ENCODE results near the gene ABCB10. TPM values are rescaled to one million over a fixed set of nuclear protein-coding genes. Genes with fewer than 3 reads are reported as not detected.
A peak's percentile ranks its signal among the peaks of the same experiment; 100 is the strongest.

The ABCB10 gene
- total RNA-seq, 4 donors from 2014 or later = 11.4 to 13.2 (median 12.2) TPM

GRCh38 chr1:229557913-229558414 is 543 bp downstream of the ABCB10 start:
- WGBS, 2 donors = 0% methylated on average over 21 to 28 of the region's 59 CpGs
- intact Hi-C loops (cut with DNase I; ENCODE audit: low total_unique reads) = no loop called here

GRCh38 chr1:229557200-229557850 is 1.2 kb downstream of the ABCB10 start:
- DNase-seq (ENCODE audit: low spot score in 2 of 2) = no peak
- TF ChIP-seq CTCF (IDR thresholded peaks at IDR 0.05) = no peak
- TF ChIP-seq POLR2A (IDR thresholded peaks at IDR 0.05) = no peak
- intact Hi-C loops (cut with DNase I; ENCODE audit: low total_unique reads) = no loop called here
- 30 to 35% methylated on average over 5 of the region's 5 CpGs for WGBS, 2 donors
- H3K4me3 ChIP-seq (ENCODE audit: low read depth, poor library complexity, severe bottlenecking) = peak overlapping the region; percentile 94

More at GRCh38 chr1:229557913-229558414, 543 bp downstream of the ABCB10 start:
- DNase-seq (ENCODE audit: low spot score in 2 of 2) = peak in 1 of 2 donors; percentile 86
- TF ChIP-seq POLR2A (IDR thresholded peaks at IDR 0.05) (no peak), CTCF (IDR thresholded peaks at IDR 0.05) (no peak)
- H3K4me3 ChIP-seq (ENCODE audit: low read depth, poor library complexity, severe bottlenecking) = peak overlapping the region; percentile 94

- no peak for DNase-seq (ENCODE audit: low spot score in 2 of 2)
- intact Hi-C loops (cut with DNase I; ENCODE audit: low total_unique reads) = no loop called here
- 72 to 82% methylated on average over 9 to 10 of the region's 10 CpGs for WGBS, 2 donors
- no peak for TF ChIP-seq CTCF (IDR thresholded peaks at IDR 0.05)
- no peak for TF ChIP-seq POLR2A (IDR thresholded peaks at IDR 0.05)
- H3K4me3 ChIP-seq (ENCODE audit: low read depth, poor library complexity, severe bottlenecking) = no peak overlapping the region
These were observed 3.5 kb downstream of the ABCB10 start for GRCh38 chr1:229554886-229555621.

- DNase-seq (ENCODE audit: low spot score in 2 of 2) = no peak
- intact Hi-C loops (cut with DNase I; ENCODE audit: low total_unique reads) = no loop called here
- no peak overlapping the region for H3K4me3 ChIP-seq (ENCODE audit: low read depth, poor library complexity, severe bottlenecking)
- TF ChIP-seq POLR2A (IDR thresholded peaks at IDR 0.05) (no peak), CTCF (IDR thresholded peaks at IDR 0.05) (no peak)
- 93 to 94% methylated on average over 7 of the region's 7 CpGs for WGBS, 2 donors
These were observed 4.8 kb downstream of the ABCB10 start for GRCh38 chr1:229553621-229554130.

GRCh38 chr1:229552732-229553131 is 5.8 kb downstream of the ABCB10 start:
- TF ChIP-seq CTCF (IDR thresholded peaks at IDR 0.05) (no peak), POLR2A (IDR thresholded peaks at IDR 0.05) (no peak)
- intact Hi-C loops (cut with DNase I; ENCODE audit: low total_unique reads) = no loop called here
- WGBS, 2 donors = 71 to 79% methylated on average over 5 of the region's 5 CpGs
- DNase-seq (ENCODE audit: low spot score in 2 of 2) = no peak
- H3K4me3 ChIP-seq (ENCODE audit: low read depth, poor library complexity, severe bottlenecking) = no peak overlapping the region

Measured in lower leg skin (tissue), 4 donors.